CD4-positive, alpha-beta T cell treated with Interleukin-15 for 1 hour (primary cell): ENCODE results near the gene NCKAP5.

ENCODE experiments used
- DNase-seq: peaks from one replicate; pipeline ENCODE4 v3.0.0-alpha.2; 2020

Gene NCKAP5

GRCh38 chr2:133053541-133053940 is 514.7 kb downstream of the NCKAP5 start:
- DNase-seq = no peak

- no peak for DNase-seq
These were observed 522.5 kb downstream of the NCKAP5 start for GRCh38 chr2:133045787-133046186.

- no peak for DNase-seq
These were observed 523.7 kb downstream of the NCKAP5 start for GRCh38 chr2:133044556-133044955.

- DNase-seq = no peak
These were observed 528.1 kb downstream of the NCKAP5 start for GRCh38 chr2:133040170-133040569.

- no peak for DNase-seq
These were observed 528.7 kb downstream of the NCKAP5 start for GRCh38 chr2:133039531-133039930.

- no peak for DNase-seq
These were observed 541.6 kb downstream of the NCKAP5 start for GRCh38 chr2:133026536-133027177.

- no peak for DNase-seq
These were observed 543.3 kb downstream of the NCKAP5 start for GRCh38 chr2:133025004-133025403.

GRCh38 chr2:133012847-133013734 is 555.2 kb downstream of the NCKAP5 start:
- DNase-seq = no peak

GRCh38 chr2:133004623-133005022 is 563.6 kb downstream of the NCKAP5 start:
- no peak for DNase-seq

- no peak for DNase-seq
These were observed 568.8 kb downstream of the NCKAP5 start for GRCh38 chr2:132999421-132999820.

GRCh38 chr2:132998221-132998620 is 570.0 kb downstream of the NCKAP5 start:
- DNase-seq = no peak

GRCh38 chr2:132991471-132992045 is 576.7 kb downstream of the NCKAP5 start:
- DNase-seq = no peak

GRCh38 chr2:132984731-132985130 is 583.5 kb downstream of the NCKAP5 start:
- no peak for DNase-seq

GRCh38 chr2:132980304-132980703 is 588.0 kb downstream of the NCKAP5 start:
- no peak for DNase-seq

GRCh38 chr2:132979339-132980093 is 588.7 kb downstream of the NCKAP5 start:
- no peak for DNase-seq

GRCh38 chr2:132978840-132979239 is 589.4 kb downstream of the NCKAP5 start:
- no peak for DNase-seq

- no peak for DNase-seq
These were observed 590.3 kb downstream of the NCKAP5 start for GRCh38 chr2:132977812-132978529.

- DNase-seq = no peak
These were observed 592.8 kb downstream of the NCKAP5 start for GRCh38 chr2:132975193-132976105.

GRCh38 chr2:132974467-132975095 is 593.7 kb downstream of the NCKAP5 start:
- DNase-seq = no peak

- DNase-seq = no peak
These were observed 596.8 kb downstream of the NCKAP5 start for GRCh38 chr2:132971310-132972061.
